Astrocyte (in vitro differentiated cells and primary cell): ENCODE measurements around the gene SIRPB2. TPM values are rescaled to one million over a fixed set of nuclear protein-coding genes. Genes with fewer than 3 reads are reported as not detected.

Source experiments
- DNase-seq: peaks from one replicate; pipeline ENCODE4 v3.0.0-alpha.2; 2010; ENCODE audit warnings: low read depth
- FAIRE-seq: peaks from 2 replicates; lab custom pipeline; 2011; peaks lifted over from hg19 to GRCh38; lab: Jason Lieb, UNC
- H2AFZ ChIP-seq: 2 replicates; pipeline ENCODE4 v1.6.0; 2012; ENCODE audit warnings: low read depth, low read length, inconsistent platforms
- H3K27ac ChIP-seq: 2 replicates; pipeline ENCODE4 v1.5.1; 2011; ENCODE audit warnings: low read depth, low read length, inconsistent platforms
- H3K27me3 ChIP-seq: 2 replicates; pipeline ENCODE4 v1.6.0; 2011; ENCODE audit warnings: low read length, inconsistent platforms; ENCODE audit not compliant: insufficient read depth
- H3K36me3 ChIP-seq: 2 replicates; pipeline ENCODE4 v1.5.1; 2011; ENCODE audit warnings: low read length, inconsistent platforms; ENCODE audit not compliant: insufficient read depth
- H3K4me1 ChIP-seq: 2 replicates; pipeline ENCODE4 v1.5.1; 2011; ENCODE audit warnings: low read length, inconsistent platforms; ENCODE audit not compliant: insufficient read depth
- H3K4me2 ChIP-seq: 2 replicates; pipeline ENCODE4 v1.6.0; 2012; ENCODE audit warnings: low read length, inconsistent platforms
- H3K4me3 ChIP-seq: 2 replicates; pipeline ENCODE4 v1.5.1; 2011; ENCODE audit warnings: low read depth, mild to moderate bottlenecking, low read length, inconsistent platforms; ENCODE audit not compliant: insufficient read depth
- H3K79me2 ChIP-seq: 2 replicates; pipeline ENCODE4 v1.6.0; 2012; ENCODE audit warnings: mild to moderate bottlenecking, low read length, inconsistent platforms; ENCODE audit not compliant: insufficient read depth
- H3K9ac ChIP-seq: 2 replicates; pipeline ENCODE4 v1.6.0; 2012; ENCODE audit warnings: mild to moderate bottlenecking, low read length, inconsistent platforms
- H3K9me3 ChIP-seq: 2 replicates; pipeline ENCODE4 v1.5.1; 2012; ENCODE audit warnings: low read depth, mild to moderate bottlenecking, low read length, inconsistent platforms; ENCODE audit not compliant: insufficient read depth
- H4K20me1 ChIP-seq: 2 replicates; pipeline ENCODE4 v1.6.0; 2012; ENCODE audit warnings: low read length, inconsistent platforms; ENCODE audit not compliant: insufficient read depth
- H3K27ac Mint-ChIP-seq: one replicate; pipeline ENCODE4 v1.8.0; 2021; ENCODE audit warnings: mild to moderate bottlenecking, mixed read lengths; ENCODE audit not compliant: unreplicated experiment
- H3K27me3 Mint-ChIP-seq: one replicate; pipeline ENCODE4 v1.8.0; 2021; ENCODE audit warnings: low read depth, mixed read lengths; ENCODE audit not compliant: unreplicated experiment
- H3K36me3 Mint-ChIP-seq: one replicate; pipeline ENCODE4 v1.8.0; 2021; ENCODE audit warnings: low read depth, mixed read lengths; ENCODE audit not compliant: unreplicated experiment
- H3K4me1 Mint-ChIP-seq: one replicate; pipeline ENCODE4 v1.8.0; 2021; ENCODE audit warnings: low read depth, mixed read lengths; ENCODE audit not compliant: unreplicated experiment
- H3K4me3 Mint-ChIP-seq: one replicate; pipeline ENCODE4 v1.8.0; 2021; ENCODE audit warnings: mild to moderate bottlenecking, moderate library complexity, mixed read lengths; ENCODE audit not compliant: unreplicated experiment
- H3K9me3 Mint-ChIP-seq: one replicate; pipeline ENCODE4 v1.8.0; 2021; ENCODE audit warnings: mild to moderate bottlenecking, mixed read lengths; ENCODE audit not compliant: unreplicated experiment
- EZH2 ChIP-seq: IDR thresholded peaks from 2 replicates; pipeline ENCODE4 v1.6.1; 2012; ENCODE audit warnings: mild to moderate bottlenecking, low read length, inconsistent platforms; ENCODE audit not compliant: insufficient read depth
- total RNA-seq: library from RNA; stranded (reverse); gene quantifications from 2 replicates; pipeline ENCODE4 v1.2.1, GENCODE V29; 2021
- TF ChIP-seq, protein P1 (sequence below): IDR thresholded peaks from 2 replicates; pipeline ENCODE4 v1.5.1; 2011; ENCODE audit warnings: low read depth, mild to moderate bottlenecking, inconsistent platforms, low read length, moderate library complexity; ENCODE audit not compliant: insufficient read depth

SIRPB2 gene
- total RNA-seq, 1 donor from 2014 or later: not detected

DNA sequence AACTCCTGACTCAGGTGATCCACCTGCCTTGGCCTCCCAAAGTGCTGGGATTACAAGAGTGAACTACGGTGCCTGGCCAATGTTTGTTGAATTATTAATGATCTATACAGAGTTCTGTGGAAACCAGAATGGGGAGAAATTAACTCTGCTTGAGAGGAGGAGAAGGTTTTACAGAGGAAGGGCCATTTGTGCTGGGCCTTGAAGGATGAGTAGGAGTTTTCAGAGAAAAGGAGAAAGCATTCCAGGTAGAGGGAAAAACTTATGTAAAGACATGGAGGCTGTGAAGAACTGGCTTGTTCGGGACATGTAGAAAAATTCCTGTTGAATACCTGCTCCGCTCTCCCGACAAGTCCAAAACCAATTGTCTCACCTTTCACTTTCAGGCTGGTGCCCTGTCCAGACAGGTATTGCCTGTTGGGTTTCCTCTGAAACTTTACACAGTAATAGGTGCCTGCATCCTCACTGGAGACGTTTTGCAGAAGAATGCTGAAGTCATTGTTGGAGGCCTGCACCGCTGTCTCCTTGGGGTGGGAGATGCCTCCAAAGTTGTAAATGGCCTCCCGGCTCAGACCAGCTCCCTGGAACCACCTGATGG, 13.2 kb downstream of the SIRPB2 start:
- no peaks in the 10 kb centered on the region for H3K79me2 ChIP-seq
- no peak for DNase-seq
- no peak overlapping the region for H3K9ac ChIP-seq
- Mint-ChIP-seq H3K4me1 (peaks cover 20% of the 10 kb centered on the region), H3K27ac (peak overlapping the region; percentile 2), H3K9me3 (peaks cover 2% of the 10 kb centered on the region), H3K4me3 (no peak overlapping the region), H3K27me3 (peaks cover 2% of the 10 kb centered on the region), H3K36me3 (peaks cover 2% of the 10 kb centered on the region)
- H3K27me3 ChIP-seq: no peaks in the 10 kb centered on the region
- no peaks in the 10 kb centered on the region for H3K36me3 ChIP-seq
- no peak overlapping the region for H2AFZ ChIP-seq
- TF ChIP-seq EZH2: no peak
- TF ChIP-seq, protein P1, sequence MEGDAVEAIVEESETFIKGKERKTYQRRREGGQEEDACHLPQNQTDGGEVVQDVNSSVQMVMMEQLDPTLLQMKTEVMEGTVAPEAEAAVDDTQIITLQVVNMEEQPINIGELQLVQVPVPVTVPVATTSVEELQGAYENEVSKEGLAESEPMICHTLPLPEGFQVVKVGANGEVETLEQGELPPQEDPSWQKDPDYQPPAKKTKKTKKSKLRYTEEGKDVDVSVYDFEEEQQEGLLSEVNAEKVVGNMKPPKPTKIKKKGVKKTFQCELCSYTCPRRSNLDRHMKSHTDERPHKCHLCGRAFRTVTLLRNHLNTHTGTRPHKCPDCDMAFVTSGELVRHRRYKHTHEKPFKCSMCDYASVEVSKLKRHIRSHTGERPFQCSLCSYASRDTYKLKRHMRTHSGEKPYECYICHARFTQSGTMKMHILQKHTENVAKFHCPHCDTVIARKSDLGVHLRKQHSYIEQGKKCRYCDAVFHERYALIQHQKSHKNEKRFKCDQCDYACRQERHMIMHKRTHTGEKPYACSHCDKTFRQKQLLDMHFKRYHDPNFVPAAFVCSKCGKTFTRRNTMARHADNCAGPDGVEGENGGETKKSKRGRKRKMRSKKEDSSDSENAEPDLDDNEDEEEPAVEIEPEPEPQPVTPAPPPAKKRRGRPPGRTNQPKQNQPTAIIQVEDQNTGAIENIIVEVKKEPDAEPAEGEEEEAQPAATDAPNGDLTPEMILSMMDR: no peak
- H3K4me3 ChIP-seq: no peak overlapping the region
- no peaks in the 10 kb centered on the region for H3K9me3 ChIP-seq
- peak overlapping the region; percentile 35 for H3K4me2 ChIP-seq
- FAIRE-seq: no peak
- H3K4me1 ChIP-seq: peaks cover 9% of the 10 kb centered on the region
- H3K27ac ChIP-seq: no peak overlapping the region
- no peaks in the 10 kb centered on the region for H4K20me1 ChIP-seq

DNA sequence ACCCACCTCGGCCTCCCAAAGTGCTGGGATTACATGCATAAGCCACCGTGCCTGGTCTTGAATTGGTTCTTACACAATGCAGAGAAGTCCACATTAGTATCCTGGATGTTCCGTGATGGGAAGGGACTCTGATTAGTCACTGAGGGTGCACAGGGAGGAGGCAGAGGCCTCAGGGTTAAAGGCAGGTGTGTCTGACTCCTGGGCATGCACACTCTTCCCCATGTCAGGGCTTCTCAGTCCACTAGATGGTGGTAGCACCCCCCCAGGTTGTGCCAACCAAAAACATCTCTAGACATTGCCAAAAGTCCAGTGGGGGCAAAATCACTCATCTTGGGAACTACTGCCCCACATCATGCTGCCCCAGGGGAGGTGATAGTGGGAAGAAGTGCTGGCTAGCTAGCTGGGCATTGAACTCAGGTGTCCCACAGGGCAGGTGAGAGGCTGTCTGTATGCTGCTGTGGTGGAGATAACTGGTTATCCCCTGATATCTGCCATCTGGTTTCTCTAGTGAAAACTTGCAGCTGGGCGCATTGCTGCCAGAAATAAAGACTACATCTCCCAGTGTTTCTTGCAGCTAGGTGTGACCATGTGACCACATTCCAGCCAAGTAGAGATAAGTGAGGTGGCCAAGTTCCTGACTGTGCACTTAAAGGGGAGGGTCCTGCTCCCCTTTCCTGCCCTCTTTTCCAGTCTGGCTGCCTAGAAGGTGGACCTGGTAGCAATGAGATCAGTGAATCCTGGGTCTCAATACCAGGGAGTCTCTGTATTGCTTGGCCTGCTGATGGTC, 16.2 kb downstream of the SIRPB2 start:
- TF ChIP-seq EZH2: no peak
- Histone ChIP-seq H3K27me3 (no peaks in the 10 kb centered on the region), H3K79me2 (no peaks in the 10 kb centered on the region), H3K4me2 (no peak overlapping the region), H3K4me1 (peaks cover 19% of the 10 kb centered on the region), H3K4me3 (no peak overlapping the region), H3K36me3 (no peaks in the 10 kb centered on the region), H2AFZ (no peak overlapping the region), H3K9ac (no peak overlapping the region), H3K9me3 (no peaks in the 10 kb centered on the region), H3K27ac (no peak overlapping the region), H4K20me1 (no peaks in the 10 kb centered on the region)
- Mint-ChIP-seq H3K9me3 (peaks cover 2% of the 10 kb centered on the region), H3K27me3 (peaks cover 2% of the 10 kb centered on the region), H3K4me1 (peaks cover 29% of the 10 kb centered on the region), H3K27ac (no peak overlapping the region), H3K36me3 (peaks cover 2% of the 10 kb centered on the region), H3K4me3 (no peak overlapping the region)
- FAIRE-seq (no peak), DNase-seq (no peak)

DNA sequence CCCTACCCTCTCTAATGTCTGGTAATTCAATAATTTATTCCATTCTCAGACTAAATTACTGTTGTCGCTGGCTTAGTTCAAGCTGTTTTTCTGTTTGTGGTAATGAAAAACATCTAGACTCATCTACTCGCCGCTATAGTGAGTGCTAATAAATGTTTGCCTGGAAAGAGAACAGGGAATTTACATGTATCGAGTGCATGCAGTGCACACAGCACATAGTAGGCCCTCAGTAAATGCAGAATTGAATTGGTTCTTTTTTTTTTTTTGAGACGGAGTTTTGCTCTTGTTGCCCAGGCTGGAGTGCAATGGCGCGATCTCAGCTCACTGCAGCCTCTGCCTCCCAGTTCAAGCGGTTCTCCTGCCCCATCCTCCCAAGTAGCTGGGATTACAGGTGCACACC, 16.9 kb downstream of the SIRPB2 start:
- H3K4me1 Mint-ChIP-seq: peaks cover 33% of the 10 kb centered on the region
- Histone ChIP-seq H3K9me3 (no peaks in the 10 kb centered on the region), H3K4me3 (no peak overlapping the region), H3K79me2 (no peaks in the 10 kb centered on the region), H3K4me1 (peaks cover 23% of the 10 kb centered on the region), H2AFZ (no peak overlapping the region), H3K4me2 (no peak overlapping the region), H3K27ac (no peak overlapping the region), H3K9ac (no peak overlapping the region), H3K36me3 (no peaks in the 10 kb centered on the region), H3K27me3 (no peaks in the 10 kb centered on the region), H4K20me1 (no peaks in the 10 kb centered on the region)
- peaks cover 2% of the 10 kb centered on the region for H3K36me3 Mint-ChIP-seq
- peaks cover 2% of the 10 kb centered on the region for H3K27me3 Mint-ChIP-seq
- no peak overlapping the region for H3K27ac Mint-ChIP-seq
- no peak for TF ChIP-seq EZH2
- TF ChIP-seq, protein P1: no peak
- H3K9me3 Mint-ChIP-seq: peaks cover 2% of the 10 kb centered on the region
- FAIRE-seq (no peak), DNase-seq (no peak)
- H3K4me3 Mint-ChIP-seq: no peak overlapping the region
